ENCODE results near the gene ZNF808.

GRCh38 chr19:52541608-52542007, 14.1 kb downstream of the ZNF808 start:
- TF ChIP-seq GABPA (IDR thresholded peaks at IDR 0.05; ENCODE audit: low read depth) (no peak), POLR2AphosphoS5 (IDR thresholded peaks at IDR 0.05; ENCODE audit: low read depth, low read length) (no peak), TCF12 (IDR thresholded peaks at IDR 0.05) (no peak), JUND (IDR thresholded peaks at IDR 0.05) (no peak), RAD21 (IDR thresholded peaks at IDR 0.05; ENCODE audit: low read length) (no peak)
- TF ChIP-seq, protein P1, sequence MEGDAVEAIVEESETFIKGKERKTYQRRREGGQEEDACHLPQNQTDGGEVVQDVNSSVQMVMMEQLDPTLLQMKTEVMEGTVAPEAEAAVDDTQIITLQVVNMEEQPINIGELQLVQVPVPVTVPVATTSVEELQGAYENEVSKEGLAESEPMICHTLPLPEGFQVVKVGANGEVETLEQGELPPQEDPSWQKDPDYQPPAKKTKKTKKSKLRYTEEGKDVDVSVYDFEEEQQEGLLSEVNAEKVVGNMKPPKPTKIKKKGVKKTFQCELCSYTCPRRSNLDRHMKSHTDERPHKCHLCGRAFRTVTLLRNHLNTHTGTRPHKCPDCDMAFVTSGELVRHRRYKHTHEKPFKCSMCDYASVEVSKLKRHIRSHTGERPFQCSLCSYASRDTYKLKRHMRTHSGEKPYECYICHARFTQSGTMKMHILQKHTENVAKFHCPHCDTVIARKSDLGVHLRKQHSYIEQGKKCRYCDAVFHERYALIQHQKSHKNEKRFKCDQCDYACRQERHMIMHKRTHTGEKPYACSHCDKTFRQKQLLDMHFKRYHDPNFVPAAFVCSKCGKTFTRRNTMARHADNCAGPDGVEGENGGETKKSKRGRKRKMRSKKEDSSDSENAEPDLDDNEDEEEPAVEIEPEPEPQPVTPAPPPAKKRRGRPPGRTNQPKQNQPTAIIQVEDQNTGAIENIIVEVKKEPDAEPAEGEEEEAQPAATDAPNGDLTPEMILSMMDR (IDR thresholded peaks at IDR 0.05): no peak
- TF ChIP-seq, protein P2, sequence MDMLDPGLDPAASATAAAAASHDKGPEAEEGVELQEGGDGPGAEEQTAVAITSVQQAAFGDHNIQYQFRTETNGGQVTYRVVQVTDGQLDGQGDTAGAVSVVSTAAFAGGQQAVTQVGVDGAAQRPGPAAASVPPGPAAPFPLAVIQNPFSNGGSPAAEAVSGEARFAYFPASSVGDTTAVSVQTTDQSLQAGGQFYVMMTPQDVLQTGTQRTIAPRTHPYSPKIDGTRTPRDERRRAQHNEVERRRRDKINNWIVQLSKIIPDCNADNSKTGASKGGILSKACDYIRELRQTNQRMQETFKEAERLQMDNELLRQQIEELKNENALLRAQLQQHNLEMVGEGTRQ (IDR thresholded peaks at IDR 0.05; ENCODE audit: borderline replicate concordance, low read depth, low read length): no peak
- TF ChIP-seq, protein P3, sequence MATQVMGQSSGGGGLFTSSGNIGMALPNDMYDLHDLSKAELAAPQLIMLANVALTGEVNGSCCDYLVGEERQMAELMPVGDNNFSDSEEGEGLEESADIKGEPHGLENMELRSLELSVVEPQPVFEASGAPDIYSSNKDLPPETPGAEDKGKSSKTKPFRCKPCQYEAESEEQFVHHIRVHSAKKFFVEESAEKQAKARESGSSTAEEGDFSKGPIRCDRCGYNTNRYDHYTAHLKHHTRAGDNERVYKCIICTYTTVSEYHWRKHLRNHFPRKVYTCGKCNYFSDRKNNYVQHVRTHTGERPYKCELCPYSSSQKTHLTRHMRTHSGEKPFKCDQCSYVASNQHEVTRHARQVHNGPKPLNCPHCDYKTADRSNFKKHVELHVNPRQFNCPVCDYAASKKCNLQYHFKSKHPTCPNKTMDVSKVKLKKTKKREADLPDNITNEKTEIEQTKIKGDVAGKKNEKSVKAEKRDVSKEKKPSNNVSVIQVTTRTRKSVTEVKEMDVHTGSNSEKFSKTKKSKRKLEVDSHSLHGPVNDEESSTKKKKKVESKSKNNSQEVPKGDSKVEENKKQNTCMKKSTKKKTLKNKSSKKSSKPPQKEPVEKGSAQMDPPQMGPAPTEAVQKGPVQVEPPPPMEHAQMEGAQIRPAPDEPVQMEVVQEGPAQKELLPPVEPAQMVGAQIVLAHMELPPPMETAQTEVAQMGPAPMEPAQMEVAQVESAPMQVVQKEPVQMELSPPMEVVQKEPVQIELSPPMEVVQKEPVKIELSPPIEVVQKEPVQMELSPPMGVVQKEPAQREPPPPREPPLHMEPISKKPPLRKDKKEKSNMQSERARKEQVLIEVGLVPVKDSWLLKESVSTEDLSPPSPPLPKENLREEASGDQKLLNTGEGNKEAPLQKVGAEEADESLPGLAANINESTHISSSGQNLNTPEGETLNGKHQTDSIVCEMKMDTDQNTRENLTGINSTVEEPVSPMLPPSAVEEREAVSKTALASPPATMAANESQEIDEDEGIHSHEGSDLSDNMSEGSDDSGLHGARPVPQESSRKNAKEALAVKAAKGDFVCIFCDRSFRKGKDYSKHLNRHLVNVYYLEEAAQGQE (IDR thresholded peaks at IDR 0.05; ENCODE audit: low read depth, low read length): no peak
